Epidermal melanocyte (primary cell): ENCODE measurements around the gene HOXA7.

Experiments used
- DNase-seq: peaks from one replicate; pipeline ENCODE4 v3.0.0; 2011; ENCODE audit warnings: low spot score; ENCODE audit not compliant: insufficient read length

The HOXA7 gene

DNA sequence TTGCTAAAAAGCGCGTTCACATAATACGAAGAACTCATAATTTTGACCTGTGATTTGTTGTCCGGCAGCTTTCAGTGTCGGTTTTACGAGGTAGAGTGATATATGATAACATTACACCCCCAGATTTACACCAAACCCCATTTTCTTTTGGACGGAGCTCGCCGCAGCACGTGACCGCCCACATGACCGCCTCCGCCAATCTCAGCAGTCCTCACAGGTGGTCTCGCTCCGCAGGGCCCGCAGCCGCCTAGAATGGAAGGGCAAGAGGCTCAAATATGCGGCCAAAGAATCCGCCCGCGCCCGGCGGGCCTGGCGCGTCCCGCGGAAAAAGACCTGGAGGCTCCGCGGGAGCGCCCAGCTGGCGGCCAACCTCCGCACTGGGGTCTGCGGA, at the start of gene HOXA7:
HOXA7 (minus strand) TSS at position 168 of the 391 bp plus-strand sequence; CDS start at position 38, 130 bp downstream.
- peak; percentile 89 for DNase-seq

DNA sequence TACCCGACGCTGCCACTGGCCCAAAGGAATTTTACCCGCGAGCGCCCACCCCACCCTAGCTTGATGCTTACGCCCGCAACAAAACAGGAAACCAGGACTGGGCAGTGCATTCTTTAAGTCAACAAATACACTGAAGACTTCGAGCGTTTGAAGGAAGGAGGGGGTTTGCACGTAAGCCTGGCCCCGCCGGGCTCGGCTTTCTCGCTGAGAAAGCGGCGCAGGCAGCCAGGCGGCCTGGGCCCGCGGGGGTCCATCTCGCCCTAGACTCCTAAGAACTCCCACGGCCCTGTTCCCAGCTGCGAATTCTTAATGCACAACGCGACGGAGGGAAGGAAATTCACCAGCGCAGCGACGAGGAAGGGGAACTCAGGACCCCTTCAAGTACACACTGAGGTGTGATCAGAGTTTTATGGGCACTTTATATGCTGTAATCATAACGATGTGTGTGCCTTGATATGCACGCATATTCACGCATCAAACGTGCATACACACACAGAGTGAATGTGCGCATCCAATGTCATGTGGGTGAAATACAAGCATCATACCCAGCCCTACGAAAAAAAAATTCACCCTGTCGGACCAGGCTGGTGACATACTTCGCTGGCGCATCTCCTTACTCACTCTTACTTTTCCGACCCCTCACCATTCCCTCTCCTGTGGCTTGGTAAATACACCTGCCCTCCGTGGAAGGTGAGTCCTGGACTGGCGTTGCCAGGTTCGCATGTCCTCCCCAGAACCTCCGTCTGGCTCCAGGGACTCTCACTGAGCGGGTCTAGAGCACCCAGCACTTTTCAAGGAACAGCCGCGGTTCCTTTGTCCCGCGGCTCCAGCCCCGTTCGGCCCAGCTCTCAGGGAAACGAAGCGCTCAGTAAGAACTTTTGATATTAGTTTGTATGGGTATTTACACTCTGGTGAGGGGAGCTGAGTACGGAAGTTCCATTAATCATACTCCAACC, 49.1 kb upstream of the HOXA7 start:
- no peak for DNase-seq

DNA sequence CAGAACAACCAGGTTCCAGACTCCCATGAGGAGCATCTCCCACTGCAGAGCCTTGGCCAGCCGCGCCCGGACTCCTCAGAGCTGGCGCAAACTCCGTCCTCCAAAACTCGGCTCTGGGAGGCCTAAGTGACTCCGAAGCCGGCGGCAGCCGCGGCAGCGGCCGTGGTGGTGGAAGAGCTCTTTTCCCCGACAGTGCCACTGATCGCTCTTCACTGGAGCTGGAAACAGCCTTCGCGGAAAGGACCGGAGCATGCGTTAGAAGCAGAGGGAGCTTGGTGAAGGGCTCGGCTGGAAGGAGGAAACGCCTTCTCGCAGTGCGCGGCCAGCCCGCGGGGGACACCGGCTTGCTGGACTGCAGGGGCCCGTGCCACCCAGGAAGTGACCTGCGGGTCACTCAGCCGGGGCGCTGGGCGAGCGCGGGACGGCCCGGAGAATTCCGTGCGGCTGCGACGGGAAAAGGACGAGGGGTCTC, 48.4 kb upstream of the HOXA7 start:
- DNase-seq: no peak

- DNase-seq: no peak
Observed at GRCh38 chr7:27203964-27204594, 47.6 kb upstream of the HOXA7 start.

DNA sequence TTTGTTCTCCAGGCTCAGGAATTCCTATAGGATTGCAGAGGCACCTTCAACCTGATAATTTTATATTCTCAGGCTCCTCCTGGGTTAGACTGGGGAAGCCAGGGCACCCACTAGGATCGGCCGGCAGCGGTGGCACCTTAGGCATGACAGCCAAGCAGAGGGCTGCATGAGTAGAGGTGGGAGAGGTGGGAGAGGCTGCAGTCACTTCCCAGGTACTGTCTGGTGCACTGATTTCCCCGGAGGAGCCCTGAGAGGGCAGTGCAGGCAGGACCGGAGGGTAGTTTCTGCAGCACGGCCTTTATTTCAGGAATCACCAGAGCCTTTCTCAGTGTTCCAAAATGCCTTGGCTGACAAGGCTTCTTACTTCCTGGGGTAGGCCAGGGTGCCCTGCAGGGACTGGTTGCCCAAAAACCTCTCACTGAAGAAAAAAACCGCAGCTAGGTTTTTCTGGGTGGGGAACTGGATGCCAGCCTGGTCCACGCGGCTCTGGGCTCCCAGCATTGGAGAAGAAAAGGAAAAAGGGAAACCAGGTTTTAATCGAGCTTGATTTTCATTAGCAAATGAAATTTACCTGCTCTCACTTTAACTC, 47.0 kb upstream of the HOXA7 start:
- no peak for DNase-seq

DNA sequence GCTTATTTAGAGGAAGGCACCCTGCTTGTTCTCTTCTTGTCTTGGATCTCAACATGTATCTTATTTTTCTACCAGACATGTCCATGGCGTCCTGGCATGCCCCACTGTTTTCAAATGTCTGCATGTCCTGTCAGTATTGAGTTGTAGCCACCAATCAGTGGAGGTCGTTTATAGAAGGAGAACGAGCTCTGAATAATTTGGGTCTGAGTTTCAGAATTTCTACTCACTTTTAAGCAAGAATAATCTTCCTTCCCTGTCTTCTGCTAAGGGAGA, 46.3 kb upstream of the HOXA7 start:
- DNase-seq: no peak

DNA sequence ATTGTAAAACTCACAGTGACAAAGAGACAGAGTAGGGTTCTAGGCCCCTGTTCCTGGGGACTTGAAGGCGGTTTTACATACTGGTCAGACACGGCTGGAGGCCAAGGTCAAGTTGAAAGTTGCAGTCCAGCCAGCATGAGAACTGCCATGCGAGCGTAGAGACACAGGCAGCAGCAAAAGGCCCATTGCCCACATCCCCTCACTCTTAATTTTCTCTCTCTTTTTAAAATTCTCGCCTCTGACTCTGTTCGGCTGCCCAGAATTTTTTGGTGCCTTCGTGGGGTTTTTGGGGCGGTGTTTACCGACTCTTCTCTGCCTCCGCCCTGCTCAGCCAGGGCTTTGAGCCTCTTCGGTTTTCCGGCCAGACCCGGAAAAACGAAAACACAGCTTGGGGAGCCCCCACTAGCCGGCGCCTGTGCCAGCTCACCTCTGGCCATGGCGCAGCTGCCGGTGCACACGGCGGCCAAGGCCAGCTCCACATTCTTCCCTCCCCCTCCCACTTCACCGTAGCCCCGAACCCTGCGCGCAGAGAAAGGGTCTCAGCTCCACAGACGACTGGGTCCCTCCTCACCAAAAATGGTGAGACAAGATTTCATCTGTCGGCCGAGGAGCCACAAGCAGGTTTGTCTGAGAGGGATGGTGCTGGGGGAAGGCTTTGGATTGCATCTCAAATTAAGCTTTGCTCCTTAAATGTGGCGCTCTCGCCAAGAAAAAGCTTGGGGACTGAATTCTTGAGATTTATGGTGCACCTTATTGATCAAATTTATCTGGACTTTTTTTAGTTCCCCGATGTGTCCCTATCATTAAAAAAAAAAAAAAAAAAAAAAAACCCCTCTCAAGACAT, 45.8 kb upstream of the HOXA7 start:
- DNase-seq: no peak

DNA sequence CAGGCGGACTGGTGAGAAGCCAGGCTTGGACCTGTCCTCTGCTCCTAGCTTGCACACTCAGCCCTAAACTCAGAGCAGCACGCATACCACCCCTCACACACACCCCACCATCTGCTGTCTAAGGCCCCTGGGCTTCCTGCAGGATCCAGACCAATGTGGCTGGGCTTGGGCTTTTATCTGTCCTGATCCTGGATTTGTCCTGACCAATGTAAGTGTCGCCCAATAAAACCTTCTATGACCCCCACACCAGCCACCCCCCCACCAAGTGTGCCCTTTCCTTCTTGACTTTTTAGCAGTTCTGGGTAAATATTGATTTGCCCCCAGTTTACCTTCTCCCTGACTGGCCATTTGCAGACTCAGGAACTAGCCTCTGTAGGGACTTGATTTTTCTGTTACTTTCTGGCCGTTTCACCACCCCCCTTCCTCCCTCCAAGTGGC, 45.1 kb upstream of the HOXA7 start:
- no peak for DNase-seq

DNA sequence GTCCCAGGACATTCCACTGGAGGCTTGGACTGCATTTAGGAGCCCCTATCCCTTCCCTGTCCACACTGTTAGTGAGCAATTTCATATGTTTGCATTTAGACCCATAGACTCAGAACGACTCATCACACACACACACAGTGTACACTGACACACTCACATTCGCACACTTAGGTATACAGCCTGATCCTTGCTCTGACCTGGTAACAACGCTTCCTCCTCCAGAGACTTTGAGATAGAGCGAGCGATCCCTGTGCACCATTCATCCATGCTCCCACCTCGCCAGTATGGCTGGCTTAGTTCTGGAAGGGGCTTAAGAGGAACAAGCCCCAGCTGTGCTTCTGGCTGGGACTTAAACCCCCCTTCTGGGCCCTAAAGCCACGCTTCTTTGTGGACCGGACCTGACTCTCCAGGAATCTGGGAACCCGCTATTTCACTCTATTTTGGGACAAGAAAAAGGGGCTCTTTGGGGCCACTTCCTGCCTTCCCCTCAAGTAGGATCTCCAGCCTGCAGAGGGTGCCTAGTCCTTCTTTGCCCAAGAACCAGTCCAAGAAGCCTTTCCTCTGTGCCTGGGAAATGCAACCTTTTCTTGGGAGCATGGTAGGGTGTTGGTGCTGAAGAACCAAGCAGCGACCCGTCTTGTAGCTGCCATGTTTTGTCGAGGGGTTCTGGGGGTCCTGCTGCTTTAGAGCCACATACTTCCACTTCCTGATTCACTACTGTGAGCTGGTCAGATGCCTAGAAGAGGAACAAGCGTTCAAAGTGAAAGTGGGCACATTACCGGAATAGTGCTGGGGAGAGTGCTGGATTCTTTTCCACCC, 44.5 kb upstream of the HOXA7 start:
- DNase-seq: no peak

- no peak for DNase-seq
Observed at GRCh38 chr7:27199849-27200760, 43.6 kb upstream of the HOXA7 start, which contains the start of gene HOXA13. Gene HOXA13 (minus strand): TSS chr7:27200091. CDS start chr7:27200077, 14 bp downstream.

DNA sequence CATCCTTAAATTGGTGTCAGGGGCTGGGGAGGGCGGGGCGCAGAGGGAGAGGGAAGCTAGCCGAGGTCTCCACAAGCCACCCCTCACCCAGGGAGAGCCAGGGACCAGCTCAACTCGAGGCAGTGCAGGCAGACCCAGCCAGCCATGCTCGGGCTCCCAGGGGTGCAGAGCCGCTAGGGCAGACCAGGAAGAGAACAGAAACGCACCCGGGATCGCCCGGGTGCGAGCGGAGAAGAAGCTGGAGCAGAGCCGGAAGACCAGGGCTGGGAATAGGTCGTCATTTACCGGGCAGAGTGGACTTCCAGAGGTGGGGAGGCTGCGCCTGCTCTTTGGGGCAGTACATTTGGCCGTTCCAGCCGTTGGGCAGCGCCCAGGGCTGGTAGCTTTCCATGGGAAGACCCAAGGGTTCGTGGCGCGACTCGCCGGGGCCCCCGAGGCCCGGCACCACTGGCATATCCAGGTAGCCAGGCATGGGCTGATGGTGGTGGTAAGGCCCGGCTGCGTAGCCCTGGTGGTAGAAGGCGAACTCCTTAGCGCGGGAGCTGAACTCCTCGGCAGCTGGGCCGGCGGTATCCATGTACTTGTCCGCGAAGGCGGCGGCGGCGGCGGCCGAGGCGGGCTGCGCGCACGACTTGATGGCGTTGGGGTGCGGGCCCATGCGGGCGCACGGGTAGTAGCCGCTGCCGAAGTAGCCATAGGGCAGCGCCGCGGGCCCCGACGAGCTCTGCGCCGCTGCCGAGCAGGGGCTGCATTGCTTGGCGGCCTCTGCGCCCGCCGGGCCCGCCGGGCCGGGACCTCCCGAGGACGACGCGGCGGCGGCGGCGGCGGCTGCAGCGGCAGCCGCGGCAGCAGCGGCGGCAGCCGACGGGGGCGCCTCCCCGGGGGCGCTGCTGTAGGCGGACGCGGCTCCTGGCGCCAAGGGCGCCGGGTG, 42.7 kb upstream of the HOXA7 start:
- DNase-seq: no peak

DNA sequence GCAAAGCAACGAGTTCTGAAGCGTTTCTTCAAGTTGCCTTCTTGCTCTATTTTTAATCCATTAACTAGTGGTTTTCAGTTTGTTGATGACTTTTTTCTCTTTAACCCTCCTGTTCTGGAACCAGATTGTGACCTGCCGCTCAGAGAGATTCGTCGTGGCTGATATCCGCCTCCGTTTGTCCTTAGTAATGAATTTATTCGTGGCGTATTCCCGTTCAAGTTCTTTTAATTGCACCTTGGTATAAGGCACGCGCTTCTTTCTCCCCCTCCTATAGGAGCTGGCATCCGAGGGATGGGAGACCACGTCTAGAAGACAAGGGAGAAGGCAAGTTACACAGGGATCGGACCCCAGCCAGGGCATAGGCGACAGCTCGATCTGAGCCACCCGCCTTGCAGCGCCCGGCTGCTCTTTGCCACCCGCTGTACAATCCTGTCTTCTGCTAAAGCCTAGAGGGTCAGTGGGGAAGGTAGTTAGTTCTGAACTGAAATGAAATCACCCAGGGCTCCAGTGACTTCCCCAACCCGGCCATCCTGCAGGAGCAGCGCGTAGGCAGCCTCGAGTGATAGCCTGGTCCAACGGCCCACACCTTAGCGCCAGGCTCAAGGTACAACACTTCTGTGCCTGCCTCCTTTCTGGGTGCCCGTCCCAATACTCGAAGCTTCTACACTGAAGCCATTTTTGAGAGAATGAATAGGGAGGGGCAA, 41.8 kb upstream of the HOXA7 start:
- DNase-seq: no peak

DNA sequence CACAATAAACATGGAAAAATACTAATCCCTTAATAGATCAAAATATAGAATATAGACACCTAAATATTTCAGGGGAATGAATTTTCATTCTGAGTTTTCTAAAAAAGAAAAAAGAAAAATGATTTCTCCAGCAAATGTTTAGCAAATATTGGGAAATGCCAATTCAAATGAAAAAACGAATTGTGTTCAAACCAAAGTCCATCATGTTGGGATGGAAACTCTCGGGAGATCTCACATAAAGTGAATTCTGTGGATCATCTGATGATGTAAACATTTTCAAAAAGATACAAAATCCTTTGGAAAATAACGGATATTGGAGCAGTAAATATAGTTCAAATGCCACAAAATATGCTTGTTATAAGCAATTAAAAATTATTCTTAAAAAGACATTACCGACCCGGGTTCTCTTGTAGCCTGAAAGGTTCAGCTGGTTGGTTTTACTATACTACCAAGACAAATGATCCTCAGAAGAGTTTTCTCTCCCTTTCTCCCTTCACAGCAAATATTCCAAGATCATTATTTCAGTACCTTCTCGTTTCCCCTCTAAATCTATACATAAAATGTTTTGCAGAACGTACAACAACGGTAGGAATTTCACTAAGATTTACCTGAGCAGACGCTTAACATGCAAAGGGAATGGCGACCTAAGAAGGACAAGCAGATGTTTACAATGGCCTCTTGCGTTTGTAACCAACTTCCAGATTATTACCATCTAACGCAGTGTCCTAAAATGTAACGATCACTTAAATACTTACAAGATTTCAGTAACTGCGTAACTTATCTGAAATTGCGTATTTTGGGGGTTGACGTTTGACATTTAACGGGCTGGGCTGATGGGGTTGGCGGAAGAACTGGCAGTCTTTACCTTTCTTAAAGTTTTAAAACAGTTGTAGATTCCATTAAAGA, 40.9 kb upstream of the HOXA7 start:
- DNase-seq: no peak

- DNase-seq: peak; percentile 89
Observed at GRCh38 chr7:27196287-27196767, 39.9 kb upstream of the HOXA7 start.

- no peak for DNase-seq
Observed at GRCh38 chr7:27194686-27195379, 38.4 kb upstream of the HOXA7 start.

GRCh38 chr7:27194002-27194352, 37.5 kb upstream of the HOXA7 start:
- no peak for DNase-seq
